ENCODE measurements around the gene RNPS1. TPM values are rescaled to one million over a fixed set of nuclear protein-coding genes. Genes with fewer than 3 reads are reported as not detected.

Gene RNPS1
- total RNA-seq, 1 experiment from 2014 or later = 131 TPM

GRCh38 chr16:2209258-2210008, 58.5 kb downstream of the RNPS1 start:
- no peak overlapping the region for H3K4me2 ChIP-seq (ENCODE audit: low read length)
- DNase-seq (no peak), ATAC-seq (no peak)
- no peaks in the 10 kb centered on the region for H3K9me3 ChIP-seq (ENCODE audit: low read length)
- peaks cover 27% of the 10 kb centered on the region for H3K4me1 ChIP-seq (ENCODE audit: insufficient read depth, low read length)
- no peak overlapping the region for H3K27ac ChIP-seq (ENCODE audit: low read length)
- no peak overlapping the region for H2AFZ ChIP-seq (ENCODE audit: low read length)
- H3K27me3 ChIP-seq (ENCODE audit: low read length) = no peaks in the 10 kb centered on the region
- no peak for TF ChIP-seq EZH2phosphoT487 (IDR thresholded peaks at IDR 0.05; ENCODE audit: borderline replicate concordance, low read length)
- no peak for TF ChIP-seq CTCF (conservative IDR thresholded peaks at IDR 0.05; ENCODE audit: low read depth, low read length)
- no peak for TF ChIP-seq EZH2 (IDR thresholded peaks at IDR 0.05; ENCODE audit: low read length, unreplicated experiment)
- CTCF ChIA-PET = no interaction called here
- no peaks in the 10 kb centered on the region for H3F3A ChIP-seq (ENCODE audit: low read length, unreplicated experiment)
- no peak overlapping the region for H3K4me3 ChIP-seq (ENCODE audit: low read length)
- peaks cover 12% of the 10 kb centered on the region for H4K20me1 ChIP-seq (ENCODE audit: low read length)
- no peaks in the 10 kb centered on the region for H3K36me3 ChIP-seq (ENCODE audit: low read depth, low read length)
- BruUV-seq (replicated peaks) = no TSS peak
- no peak overlapping the region for H3K9ac ChIP-seq (ENCODE audit: low read length)
- intact Hi-C loops (cut with micrococcal nuclease) = no loop called here
- POLR2A ChIA-PET (ENCODE audit: unreplicated experiment) = no interaction called here
- H3K9me2 ChIP-seq (replicated peaks; ENCODE audit: low read length) = no peaks in the 10 kb centered on the region
- peaks cover 52% of the 10 kb centered on the region for H3K79me2 ChIP-seq (ENCODE audit: low read length)

- TF ChIP-seq EZH2 (IDR thresholded peaks at IDR 0.05; ENCODE audit: low read length, unreplicated experiment) = no peak
- TF ChIP-seq CTCF (conservative IDR thresholded peaks at IDR 0.05; ENCODE audit: low read depth, low read length) = no peak
- TF ChIP-seq EZH2phosphoT487 (IDR thresholded peaks at IDR 0.05; ENCODE audit: borderline replicate concordance, low read length) = no peak
- Histone ChIP-seq H3K9me3 (ENCODE audit: low read length) (no peaks in the 10 kb centered on the region), H4K20me1 (ENCODE audit: low read length) (peaks cover 12% of the 10 kb centered on the region), H3K4me3 (ENCODE audit: low read length) (no peak overlapping the region), H3K4me2 (ENCODE audit: low read length) (no peak overlapping the region), H3K4me1 (ENCODE audit: insufficient read depth, low read length) (peaks cover 27% of the 10 kb centered on the region), H3K79me2 (ENCODE audit: low read length) (peaks cover 46% of the 10 kb centered on the region), H3K27ac (ENCODE audit: low read length) (no peak overlapping the region), H2AFZ (ENCODE audit: low read length) (no peak overlapping the region), H3K9me2 (replicated peaks; ENCODE audit: low read length) (no peaks in the 10 kb centered on the region), H3K27me3 (ENCODE audit: low read length) (no peaks in the 10 kb centered on the region), H3K36me3 (ENCODE audit: low read depth, low read length) (no peaks in the 10 kb centered on the region), H3F3A (ENCODE audit: low read length, unreplicated experiment) (no peaks in the 10 kb centered on the region), H3K9ac (ENCODE audit: low read length) (no peak overlapping the region)
- POLR2A ChIA-PET (ENCODE audit: unreplicated experiment) = no interaction called here
- CTCF ChIA-PET = no interaction called here
- ATAC-seq (no peak), DNase-seq (no peak)
- intact Hi-C loops (cut with micrococcal nuclease) = no loop called here
- BruUV-seq (replicated peaks) = no TSS peak
Measured at GRCh38 chr16:2208772-2209171, 59.2 kb downstream of the RNPS1 start.

- intact Hi-C loops (cut with micrococcal nuclease) = no loop called here
- H4K20me1 ChIP-seq (ENCODE audit: low read length) = peaks cover 8% of the 10 kb centered on the region; the same call in 1 of the 2 replicates
- H3F3A ChIP-seq (ENCODE audit: low read length, unreplicated experiment) = no peaks in the 10 kb centered on the region
- ATAC-seq (no peak), DNase-seq (no peak)
- TF ChIP-seq EZH2 (IDR thresholded peaks at IDR 0.05; ENCODE audit: low read length, unreplicated experiment) (no peak), CTCF (conservative IDR thresholded peaks at IDR 0.05; ENCODE audit: low read depth, low read length) (no peak), EZH2phosphoT487 (IDR thresholded peaks at IDR 0.05; ENCODE audit: borderline replicate concordance, low read length) (no peak)
- no TSS peak for BruUV-seq (replicated peaks)
- no peak overlapping the region for H3K27ac ChIP-seq (ENCODE audit: low read length)
- H3K36me3 ChIP-seq (ENCODE audit: low read depth, low read length) = no peaks in the 10 kb centered on the region
- peaks cover 41% of the 10 kb centered on the region for H3K79me2 ChIP-seq (ENCODE audit: low read length)
- H3K4me2 ChIP-seq (ENCODE audit: low read length) = no peak overlapping the region
- ChIA-PET CTCF (no interaction called here), POLR2A (ENCODE audit: unreplicated experiment) (no interaction called here)
- no peaks in the 10 kb centered on the region for H3K9me2 ChIP-seq (replicated peaks; ENCODE audit: low read length)
- peaks cover 27% of the 10 kb centered on the region for H3K4me1 ChIP-seq (ENCODE audit: insufficient read depth, low read length)
- H3K9me3 ChIP-seq (ENCODE audit: low read length) = no peaks in the 10 kb centered on the region
- no peak overlapping the region for H2AFZ ChIP-seq (ENCODE audit: low read length)
- H3K4me3 ChIP-seq (ENCODE audit: low read length) = no peak overlapping the region
- no peak overlapping the region for H3K9ac ChIP-seq (ENCODE audit: low read length)
- H3K27me3 ChIP-seq (ENCODE audit: low read length) = no peaks in the 10 kb centered on the region
Measured at GRCh38 chr16:2208308-2208707, 59.6 kb downstream of the RNPS1 start.
